Right renal cortex interstitium (tissue), 3 donors: ENCODE data around the gene CCDC74A. TPM values are rescaled to one million over a fixed set of nuclear protein-coding genes. Genes with fewer than 3 reads are reported as not detected.
"Not testable (repeated sequence)": the region's sequence is repeated elsewhere in the genome, so short reads cannot be mapped to it uniquely, and the experiment has no call there.

Experiments used
- DNase-seq, 3 donors: peaks; one replicate each; pipeline ENCODE4 v3.0.0-alpha.2; 2013; ENCODE audit warnings: low read depth in 3 of 3, low spot score in 2 of 3
- polyA plus RNA-seq, 3 donors: library from polyadenylated mRNA; unstranded; fragments of 120-200 nt; gene quantifications; one replicate each; pipeline ENCODE4 v1.2.1, GENCODE V29; 2013; ENCODE audit not compliant: insufficient read length in 3 of 3

The CCDC74A gene
- polyA plus RNA-seq, 3 donors: 11.7 to 14.5 (median 12.1) TPM

DNA sequence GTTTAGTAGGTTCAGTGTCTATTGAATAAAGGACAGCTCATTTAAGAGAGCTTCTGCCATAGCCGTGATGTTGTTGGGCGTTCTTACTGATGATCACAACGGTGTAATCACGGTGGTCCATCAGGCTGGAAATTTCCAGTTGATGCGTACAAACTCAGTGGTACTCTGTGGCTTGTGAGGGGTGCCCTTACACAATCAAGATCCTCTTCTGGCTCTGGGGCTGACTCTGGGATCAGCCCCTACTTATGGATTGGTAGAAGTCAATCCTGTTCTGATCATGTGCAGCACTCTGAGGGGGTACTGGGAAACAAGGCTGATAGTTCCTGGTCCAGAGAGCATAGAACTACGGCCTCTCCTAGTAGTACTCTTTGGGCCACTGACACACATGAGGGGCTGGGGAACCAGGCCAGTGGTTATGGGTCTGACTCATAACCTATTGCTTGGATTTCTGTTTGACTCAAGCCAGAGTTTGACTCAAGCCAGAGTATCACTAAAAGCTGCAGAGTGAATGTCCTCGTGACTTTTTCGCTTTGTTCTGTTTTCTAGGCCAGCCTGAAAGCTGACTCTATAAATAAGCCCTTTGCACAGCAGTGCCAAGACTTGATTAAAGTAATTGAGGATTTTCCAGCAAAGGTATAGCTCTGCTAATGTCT is 29.2 kb upstream of the CCDC74A start:
- DNase-seq: not testable (repeated sequence)

DNA sequence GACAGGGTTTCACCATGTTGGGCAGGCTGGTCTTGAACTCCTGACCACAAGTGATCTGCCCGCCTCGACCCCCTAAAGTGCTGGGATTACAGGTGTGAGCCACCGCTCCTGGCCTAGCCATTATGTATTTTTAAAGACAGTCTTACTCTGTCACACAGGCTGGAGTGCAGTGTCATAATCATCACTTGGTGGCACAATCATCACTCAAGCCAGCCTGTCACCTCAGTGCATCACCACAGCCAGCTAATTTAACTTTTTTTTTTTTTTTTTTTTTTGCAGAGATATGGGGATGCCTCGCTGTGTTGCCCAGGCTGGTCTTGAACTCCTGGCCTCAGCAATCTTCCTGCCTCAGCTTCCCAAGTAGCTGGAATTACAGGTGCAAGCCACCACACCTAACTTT is 24.1 kb upstream of the CCDC74A start:
- DNase-seq: not testable (repeated sequence)

DNA sequence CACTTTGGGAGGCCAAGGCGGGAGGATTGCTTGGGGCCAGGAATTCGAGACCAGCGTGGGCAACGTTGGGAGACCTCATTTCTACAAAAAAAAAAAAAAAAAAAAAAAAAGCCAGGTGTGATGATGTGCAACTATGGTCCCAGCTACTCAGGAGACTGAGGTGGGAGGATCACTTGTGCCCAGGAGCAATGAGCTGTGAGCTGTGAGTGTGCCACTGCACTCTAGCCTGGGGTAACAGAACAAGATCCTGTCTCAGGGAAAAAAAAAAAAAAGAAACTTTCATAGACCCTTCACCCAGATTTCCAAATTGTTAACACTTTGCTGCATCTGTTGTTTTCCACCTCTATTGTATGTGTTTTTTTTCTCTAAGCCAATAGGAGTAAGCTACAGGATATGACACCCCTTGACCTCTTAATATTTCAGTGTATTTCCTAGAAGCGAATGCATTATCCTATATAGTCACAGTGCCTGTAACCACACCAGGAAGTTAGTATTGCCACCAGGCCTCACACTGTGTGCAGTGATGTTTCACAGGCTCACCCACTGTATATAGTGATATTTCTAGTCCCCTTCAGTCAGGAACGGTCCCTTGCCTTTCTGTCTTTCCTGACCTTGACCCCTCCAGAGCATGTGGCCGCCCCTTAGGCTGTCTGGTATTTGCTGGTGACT is 23.5 kb upstream of the CCDC74A start:
- DNase-seq: not testable (repeated sequence)

DNA sequence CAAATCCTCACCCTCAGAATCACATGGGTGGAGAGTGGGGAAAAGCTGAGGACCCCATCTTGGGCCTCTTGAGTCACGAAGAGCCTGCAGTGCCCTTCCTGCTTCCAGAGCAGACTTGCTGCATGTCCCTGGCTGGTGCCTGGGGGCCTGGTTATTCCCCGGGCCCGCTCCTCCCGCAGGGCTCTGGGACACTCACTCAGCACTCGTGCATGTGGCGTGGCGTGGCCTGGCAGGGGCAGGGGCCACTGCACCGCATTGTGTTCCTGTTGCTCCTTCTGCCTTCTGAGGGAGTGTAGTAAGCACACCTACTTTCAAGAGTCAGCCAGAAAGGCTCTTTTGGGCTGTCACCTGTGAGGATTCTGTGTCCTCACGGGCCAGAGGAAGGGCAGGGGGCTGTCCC is 18.1 kb upstream of the CCDC74A start:
- no peak for DNase-seq

DNA sequence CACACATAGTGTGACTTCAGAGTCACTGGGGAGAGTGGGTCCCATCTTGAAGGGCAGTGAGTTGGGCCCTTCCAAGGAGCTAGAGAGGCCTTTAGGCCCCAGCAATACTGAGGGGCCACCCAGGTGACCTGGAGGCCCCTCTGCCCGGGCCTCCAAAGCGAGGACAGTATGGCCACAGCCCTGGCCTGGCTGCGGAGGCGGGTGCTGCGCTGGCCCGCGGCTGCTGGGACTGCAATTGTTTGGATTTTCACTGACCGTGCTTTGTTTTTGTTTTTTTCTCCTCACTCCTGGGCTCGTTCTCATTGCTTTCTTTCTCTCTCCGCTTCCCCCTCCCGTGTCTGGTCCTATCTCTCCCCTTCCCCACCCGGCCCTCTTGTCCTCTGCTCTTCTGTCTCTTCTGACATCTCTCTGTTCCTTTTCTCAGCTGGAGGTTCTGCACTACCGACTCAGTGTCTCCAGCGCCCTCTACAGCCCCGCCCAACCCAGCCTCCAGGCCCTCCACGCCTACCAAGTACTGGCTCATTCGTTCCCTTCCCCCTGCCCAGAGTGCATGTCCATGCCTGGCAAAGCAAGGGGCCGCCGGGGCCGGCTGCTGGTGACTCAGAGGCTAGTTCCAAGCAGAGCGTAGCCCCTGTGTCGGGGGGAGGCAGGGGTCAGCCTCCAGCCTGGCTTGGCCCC is 16.3 kb upstream of the CCDC74A start:
- not testable (repeated sequence) for DNase-seq

DNA sequence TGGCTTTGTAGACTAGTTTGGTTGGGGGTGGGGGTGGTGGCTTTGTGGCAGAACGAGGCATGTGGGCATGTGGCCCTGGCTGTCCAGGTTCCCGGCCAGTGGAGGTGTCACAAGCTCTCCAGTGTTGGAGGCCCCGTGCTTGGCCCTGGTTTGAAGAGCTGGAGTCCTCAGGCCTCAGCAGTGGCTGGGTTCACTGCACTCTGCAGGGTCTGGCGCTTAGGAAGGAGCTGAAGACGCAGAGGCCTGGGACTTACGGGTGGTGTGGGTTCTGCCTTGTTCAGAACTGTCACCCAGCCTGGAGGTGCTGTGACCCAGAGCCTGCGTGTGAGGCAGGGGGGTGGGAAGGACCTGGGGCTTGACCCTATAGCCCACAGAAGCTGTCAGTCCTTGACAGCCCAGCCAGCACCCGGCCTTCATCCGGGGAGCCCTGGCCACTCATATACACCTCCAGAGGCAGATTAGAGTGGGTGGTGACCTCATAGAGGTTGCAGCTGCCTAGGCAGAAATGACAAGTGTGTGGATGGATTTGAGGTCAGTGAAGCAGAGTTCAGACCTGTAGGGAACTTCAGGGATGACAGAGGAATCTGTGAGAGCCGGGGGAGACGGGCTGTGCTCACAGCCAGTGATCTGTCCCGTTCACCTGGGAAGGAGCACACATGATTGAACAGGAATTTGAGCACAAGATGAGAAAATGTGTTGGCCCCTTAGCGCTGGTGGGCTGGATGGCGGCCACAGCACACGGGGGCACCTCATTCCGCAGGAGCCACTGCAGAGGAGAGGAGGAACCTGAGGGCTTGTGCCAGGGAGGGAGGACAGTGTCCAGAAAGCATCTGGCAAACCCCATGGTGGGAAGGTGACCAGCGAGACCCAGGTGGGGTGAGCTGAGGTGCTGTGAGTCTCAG is 15.5 kb upstream of the CCDC74A start:
- DNase-seq: not testable (repeated sequence)

DNA sequence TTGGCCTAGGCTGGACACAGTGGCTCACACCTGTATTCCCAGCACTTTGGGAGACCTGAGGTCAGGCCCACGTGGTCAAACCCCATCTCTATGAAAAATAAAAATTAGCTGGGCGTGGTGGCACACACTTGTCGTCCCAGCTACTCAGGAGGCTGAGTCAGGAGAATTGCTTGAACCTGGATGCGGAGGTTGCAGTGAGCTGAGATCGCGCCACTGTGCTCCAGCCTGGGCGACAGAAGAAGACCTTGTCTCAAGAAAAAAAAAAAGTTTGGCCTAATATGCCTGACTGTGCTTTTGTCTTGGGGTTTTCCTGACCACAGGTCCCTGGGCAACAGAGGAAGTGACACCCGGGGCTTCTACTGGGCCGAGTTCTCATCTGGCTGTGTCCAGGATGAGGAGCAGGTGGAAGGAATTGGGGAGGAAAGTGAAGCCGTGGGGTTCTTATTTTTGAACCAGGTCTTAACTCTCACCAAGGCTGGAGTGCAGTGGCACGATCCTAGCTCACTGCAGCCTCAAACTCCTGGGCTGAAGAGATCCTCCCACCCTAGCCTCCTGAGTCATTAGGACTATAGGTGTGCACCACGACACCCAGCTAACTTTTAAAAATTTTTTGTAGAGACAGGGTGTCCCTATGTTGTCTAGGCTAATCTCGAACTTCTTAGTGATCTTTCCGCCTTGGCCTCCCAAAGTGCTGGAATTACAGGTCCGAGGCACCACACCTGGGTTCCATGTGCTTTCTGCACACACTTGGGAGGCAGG is 13.1 kb upstream of the CCDC74A start:
- DNase-seq: not testable (repeated sequence)

DNA sequence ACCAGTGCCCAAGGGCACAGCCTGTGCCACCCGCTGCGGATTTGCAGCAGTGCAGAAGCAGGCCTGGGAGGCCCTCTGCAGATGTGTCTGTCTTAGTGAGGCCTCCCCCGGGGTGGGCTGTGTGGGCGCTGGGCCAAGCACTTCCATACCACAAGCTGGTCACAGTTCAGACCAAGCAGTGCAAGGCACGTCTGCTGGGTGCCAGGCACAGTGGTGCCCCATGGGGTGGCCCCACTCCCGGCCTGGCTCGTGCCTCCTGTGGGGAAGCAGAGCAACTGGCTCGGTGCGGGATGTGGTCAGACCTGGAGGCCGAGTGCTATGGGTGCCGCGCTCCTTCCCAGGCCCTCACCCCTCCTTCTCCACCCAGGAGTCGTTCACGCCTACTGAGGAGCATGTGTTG is 12.5 kb upstream of the CCDC74A start:
- not testable (repeated sequence) for DNase-seq

DNA sequence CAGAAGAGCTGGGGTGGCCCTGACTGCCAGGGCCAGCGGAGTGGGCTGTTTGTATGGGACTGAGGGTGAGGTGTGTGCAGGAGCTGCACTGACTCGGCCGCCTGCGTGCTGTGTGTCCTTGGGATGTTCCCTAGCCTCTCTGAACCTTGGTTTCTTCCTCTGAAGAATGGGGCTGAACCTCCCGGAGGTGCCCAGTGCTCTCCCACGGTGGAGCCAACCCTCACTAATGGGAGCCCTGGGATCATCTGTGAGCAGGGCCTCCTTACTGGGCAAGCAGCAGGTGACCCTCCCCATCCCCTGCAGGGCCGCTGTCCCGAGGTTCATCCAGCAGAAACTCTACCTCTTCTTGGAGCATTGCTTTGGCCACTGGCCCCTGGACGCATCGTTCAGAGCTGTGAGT is 11.7 kb upstream of the CCDC74A start:
- no peak for DNase-seq

DNA sequence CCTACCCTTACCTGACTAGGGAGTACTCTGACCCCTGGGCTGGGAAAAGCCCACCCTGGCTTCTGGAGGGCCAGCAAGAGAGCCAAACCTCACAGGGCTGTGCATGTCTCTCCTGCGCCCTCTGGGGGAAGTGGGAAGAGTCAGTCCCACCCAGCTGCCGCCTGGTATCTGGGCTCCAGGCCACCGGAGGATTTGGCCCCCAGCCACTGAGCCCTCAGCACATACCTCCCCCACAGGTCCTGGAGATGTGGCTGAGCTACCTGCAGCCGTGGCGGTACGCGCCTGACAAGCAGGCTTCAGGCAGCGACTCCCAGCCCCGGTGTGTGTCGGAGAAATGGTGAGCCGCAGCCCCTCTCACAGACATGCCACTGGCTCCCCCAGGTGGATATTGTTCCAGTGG is 11.1 kb upstream of the CCDC74A start:
- DNase-seq: not testable (repeated sequence)

DNA sequence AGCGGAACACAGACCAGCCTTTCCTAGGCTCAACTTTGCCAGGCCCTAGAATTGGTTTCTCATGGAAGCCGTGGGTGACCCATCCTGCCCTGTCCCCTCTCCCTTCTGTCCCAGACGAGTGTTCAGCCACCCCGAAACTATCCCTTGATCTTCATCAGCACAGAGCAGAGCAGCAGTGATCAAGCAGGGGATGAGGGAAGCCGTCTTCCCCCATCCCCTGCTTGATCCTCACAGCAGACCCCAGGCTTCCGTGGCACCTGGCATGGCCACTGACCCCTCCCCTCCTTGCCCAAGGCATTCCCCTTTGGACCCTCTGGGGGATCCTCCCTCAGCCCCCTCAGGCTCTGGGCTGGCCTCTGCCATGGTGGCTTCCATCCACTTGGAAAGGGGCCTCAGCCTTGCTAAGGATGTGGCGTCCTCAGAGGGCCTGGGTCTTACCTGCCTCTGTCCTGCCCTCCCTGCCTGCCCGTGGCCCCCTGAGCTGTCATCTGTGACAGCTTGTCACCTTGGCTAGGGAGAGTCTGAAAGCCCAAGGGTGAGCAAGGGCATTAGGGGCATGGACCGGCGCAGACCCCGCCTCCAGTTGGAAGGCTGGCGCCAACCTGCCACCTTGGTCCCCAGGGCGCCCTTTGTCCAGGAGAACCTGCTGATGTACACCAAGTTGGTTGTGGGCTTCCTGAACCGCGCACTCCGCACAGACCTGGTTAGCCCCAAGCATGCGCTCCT is 10.4 kb upstream of the CCDC74A start:
- DNase-seq: no peak

DNA sequence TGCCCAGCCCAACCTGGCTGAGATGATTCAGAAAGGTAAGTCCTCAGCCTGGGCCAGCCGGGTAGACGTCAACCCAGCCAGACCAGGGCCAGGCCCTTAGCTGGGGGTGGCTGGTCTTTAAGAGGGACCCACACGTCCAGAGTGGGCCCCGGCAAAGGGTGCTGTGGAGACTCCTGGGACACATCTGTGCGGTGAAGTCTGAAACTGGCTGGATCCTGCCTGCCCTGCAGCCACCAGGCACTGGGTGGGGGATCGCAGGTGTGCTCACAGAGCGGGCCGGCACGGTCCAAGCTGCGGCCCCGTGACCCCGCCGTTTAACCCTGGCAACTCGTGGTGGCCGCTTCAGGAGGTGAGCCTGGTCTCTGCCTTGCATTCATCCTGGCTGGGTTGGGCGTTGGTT is 9.8 kb upstream of the CCDC74A start:
- not testable (repeated sequence) for DNase-seq

DNA sequence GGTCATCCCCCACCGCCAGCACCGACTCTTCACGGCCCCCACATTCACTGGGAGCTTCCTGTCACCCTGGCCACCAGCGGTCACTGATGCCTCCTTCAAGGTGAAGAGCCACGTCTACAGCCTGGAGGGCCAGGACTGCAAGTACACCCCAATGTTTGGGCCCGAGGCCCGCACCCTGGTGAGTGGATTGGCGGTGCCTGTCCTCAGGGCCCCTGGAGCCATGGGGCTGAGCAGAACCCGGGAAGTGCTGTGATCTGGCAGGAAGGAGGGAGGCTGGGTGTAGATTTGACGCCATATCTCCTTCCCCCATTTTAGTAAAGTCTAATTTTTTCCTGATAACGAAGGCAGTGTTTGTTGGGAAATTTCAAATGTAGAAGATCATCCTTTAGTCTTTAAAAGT is 9.2 kb upstream of the CCDC74A start:
- DNase-seq: not testable (repeated sequence)

DNA sequence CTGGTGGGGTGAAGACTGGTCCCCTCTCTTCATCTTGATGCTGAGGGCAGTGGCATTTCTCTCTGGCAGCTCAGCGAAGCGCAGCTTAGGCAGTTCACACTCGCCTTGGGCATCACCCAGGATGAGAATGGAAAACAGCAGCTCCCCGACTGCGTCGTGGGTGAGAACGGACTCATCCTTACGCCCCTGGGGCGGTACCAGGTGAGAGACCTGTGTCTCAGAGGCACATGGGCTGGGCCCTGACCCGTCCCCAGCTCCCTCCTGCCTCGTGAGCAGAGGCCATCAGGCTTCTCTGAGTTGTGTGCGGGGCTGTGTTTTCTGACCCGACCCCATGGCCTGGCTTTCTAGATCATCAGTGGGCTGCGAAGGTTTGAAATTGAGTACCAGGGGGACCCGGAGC is 8.2 kb upstream of the CCDC74A start:
- no peak for DNase-seq

DNA sequence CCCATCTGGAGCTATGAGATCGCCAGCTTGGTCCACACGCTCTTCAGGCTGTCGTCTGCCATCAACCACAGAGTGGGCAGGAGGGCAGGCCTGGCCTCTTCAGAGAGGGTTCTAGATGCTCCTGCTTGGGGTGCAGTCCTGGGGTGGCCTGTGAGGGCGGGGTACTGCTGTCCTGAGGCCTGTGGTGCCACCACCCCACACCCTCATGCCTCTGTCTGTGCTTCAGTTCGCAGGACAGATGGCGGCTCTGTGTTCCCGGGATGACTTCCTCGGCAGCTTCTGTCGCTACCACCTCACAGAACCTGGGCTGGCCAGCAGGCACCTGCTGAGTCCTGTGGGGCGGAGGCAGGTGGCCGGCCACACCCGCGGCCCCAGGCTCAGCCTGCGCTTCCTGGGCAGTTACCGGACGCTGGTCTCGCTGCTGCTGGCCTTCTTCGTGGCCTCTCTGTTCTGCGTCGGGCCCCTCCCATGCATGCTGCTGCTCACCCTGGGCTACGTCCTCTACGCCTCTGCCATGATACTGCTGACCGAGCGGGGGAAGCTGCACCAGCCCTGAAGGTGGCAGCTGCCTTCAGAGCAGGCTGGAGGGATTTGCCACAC is 7.7 kb upstream of the CCDC74A start:
- DNase-seq: not testable (repeated sequence)

DNA sequence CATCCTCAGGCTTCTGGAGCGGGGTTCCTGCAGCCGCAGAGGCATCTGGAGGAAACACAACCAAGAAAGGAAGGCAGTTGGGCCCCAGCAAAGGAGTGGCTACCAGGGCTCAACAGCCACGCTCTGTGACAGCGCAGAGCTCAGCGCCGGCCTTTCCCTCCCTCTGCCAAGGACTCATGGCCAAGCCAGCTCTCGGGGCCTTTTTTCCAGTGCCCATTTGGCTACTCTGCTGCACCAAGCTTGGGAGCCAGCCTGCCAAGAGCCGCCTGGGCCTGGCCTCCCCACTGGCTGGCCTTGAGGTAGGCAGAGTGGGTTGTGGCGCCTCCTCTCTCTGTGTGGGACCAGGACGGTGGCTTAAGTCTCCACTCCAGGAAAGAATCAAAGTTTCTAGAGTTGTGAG is 7.2 kb upstream of the CCDC74A start:
- no peak for DNase-seq

DNA sequence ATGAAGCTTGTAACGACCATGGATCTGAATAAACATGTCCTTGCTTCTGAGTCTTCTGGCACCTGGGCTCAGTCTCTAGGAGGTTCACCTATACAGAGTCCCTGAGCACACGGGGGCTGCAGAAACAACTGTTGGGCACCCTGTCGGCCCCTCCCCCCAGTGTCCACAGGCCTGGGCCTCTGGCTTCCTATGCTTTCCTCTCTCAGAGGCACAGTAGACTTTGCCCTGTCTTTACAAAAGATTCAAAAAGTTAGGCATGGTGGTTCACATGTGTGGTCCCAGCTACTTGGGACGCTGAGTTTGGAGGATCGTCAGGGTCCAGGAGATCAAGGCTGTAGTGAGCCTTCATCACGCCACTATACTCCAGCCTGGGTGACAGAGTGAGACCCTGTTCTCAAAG is 6.2 kb upstream of the CCDC74A start:
- DNase-seq: not testable (repeated sequence)

DNA sequence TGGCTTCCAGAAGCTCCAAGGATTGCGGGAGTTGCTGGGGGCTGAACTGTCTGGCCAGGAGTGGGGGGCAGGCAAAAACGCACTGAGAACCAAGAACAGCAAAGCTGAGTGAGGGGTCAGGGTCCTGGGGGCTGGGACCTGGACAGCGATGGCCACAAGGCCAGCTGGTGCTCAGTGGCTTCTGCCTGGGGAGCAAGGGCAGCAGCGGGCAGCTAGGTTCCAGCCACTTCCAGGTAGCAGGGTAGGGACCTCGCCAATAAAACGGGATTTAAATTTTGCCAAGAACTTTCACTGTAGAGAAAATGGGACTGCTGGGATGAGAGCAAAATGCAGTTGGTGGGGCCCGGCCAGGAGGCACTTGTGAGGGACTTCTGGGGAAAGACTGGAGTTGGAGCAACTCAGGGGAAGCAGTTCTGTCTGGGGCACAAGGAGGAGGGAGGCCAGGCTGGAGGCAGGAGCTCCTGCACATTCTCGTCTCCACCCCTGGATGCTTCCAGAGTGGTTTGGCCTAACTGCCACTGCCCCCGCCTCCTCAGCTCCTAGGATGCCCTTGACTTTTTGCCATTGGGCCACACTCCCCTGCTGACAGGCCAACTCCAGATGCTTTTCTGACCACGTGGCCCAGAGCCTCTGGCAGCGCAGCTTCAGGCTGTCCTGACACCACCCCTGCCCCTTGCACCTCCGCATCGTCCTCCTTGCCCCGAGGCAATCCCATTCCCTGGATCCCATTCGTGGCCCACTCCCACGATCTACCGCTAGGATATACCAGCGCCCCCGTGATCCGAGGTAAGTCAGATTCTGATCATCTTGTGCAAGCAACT is 5.5 kb upstream of the CCDC74A start:
- DNase-seq: no peak
